HG03342 (cell line): ENCODE results near the gene GGNBP2.

Source experiments
- ATAC-seq: cut with Tn5 transposase; IDR thresholded peaks from one replicate; pipeline ENCODE4 v1.9.1; 2021; ENCODE audit warnings: mild to moderate bottlenecking, moderate library complexity; ENCODE audit not compliant: unreplicated experiment

The GGNBP2 gene

DNA sequence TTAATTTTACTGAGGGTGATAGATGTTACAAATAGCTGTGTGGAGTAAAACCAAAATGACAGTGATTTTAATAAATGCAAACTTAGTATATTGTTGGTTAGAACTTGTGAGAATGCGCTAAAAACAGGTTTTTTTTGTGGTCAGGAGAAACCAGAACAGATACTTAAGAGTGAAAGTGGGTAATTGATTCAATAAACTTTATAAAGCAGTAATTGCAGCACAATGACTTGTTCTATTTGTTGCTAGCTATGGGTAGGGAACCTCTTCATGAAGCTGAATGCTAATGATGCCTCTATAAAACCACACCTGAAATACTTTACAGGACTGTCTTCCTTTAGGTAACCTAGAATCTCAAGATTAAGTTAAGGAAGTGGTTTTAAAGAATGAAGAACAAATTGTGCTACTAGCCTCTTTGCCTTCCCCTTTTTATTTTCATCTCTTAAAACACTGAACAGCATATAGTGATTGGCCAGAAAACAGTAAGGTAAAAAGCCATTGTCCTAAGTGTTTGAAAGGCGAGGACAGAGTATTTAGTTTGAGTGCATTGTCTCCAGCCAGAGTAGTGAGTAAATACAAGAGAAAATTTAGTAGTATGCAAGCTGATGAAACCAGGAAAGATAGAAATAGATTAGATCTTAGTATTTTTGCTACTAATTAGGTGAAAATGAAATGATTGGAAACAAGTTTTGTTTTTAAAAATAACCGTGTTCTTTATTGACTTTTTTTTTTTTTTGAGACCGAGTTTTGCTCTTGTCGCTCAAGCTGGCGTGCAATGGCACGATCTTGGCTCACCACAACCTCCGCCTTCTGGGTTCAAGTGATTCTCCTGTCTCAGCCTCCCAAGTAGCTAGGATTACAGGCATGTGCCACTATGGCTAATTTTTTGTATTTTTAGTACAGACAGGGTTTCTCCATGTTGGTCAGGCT lies 6.0 kb downstream of the GGNBP2 start:
- no peak for ATAC-seq

DNA sequence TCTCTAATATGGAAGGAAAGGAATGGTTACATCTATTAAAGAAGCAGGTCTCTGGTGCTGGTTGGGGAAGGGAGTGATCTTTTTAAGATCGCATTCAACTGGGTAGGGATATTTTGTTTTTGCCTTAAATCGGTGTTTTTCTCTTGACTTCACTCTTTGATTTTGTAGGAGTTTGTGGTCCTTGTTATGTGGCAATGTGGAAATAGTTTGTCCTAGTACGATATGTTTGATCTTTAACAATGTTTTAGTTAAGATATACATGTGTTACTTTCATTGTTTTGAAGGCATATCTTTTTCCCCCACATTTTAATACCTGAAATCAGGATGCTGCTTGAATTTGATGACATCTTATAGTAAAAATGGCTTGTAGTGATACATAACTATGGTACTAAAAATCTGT lies 8.7 kb downstream of the GGNBP2 start:
- no peak for ATAC-seq

DNA sequence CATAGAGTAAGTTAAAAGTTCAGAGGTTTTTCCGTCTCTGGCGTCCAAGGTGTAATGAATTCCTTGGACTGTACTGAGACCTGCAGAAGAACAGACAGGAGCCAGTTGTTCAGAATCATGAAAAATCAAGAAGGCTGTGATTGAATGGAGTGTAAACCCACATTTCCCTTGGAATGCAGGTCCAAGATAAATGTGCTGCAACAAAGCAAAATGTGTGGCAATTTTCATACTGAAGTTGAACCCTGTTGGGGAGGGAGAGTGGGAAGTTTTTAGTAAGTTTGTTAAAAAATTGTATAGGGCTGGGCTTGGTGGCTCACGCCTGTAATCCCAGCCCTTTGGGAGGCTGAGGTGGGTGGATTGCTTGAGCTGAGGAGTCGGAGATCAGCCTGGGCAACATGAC lies 21.4 kb downstream of the GGNBP2 start:
- no peak for ATAC-seq

DNA sequence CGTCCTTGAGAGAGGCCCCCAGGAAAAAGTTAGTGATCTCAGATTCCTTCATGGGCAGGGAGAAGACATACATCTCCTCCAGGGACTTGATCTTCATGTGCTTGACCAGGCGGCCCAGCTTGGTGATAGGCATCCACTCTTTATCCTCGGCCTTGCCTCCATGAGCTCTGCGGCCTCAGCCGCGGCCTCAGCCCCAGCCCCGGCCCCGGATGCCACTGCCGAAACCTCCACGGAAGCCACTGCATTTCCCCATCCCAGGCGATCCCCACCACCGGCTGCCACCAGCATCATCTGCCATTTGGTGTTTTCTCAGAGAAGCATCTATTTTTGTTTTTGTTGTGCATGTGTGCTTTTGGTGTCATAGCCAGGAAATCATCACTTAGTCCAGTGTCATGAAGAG lies 30.3 kb downstream of the GGNBP2 start:
- no peak for ATAC-seq

DNA sequence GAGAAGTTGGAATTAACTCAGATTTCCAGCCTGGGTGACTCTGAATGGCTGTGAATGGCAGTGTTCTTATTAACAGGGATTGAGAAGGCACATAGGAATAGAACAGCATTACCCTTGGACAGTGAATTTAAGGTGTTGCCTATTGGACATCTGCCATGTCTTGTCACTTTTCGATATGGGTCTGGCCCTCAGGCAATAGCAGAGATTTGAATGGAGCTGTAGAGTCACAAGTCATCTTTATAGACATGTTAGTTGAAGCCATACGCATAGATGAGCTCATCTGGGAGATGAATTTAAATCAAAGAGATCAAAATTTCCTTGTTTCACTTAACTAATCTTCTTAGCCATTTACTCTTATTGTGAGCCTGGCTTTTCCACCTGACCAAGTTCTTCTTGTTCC lies 32.1 kb downstream of the GGNBP2 start:
- no peak for ATAC-seq

DNA sequence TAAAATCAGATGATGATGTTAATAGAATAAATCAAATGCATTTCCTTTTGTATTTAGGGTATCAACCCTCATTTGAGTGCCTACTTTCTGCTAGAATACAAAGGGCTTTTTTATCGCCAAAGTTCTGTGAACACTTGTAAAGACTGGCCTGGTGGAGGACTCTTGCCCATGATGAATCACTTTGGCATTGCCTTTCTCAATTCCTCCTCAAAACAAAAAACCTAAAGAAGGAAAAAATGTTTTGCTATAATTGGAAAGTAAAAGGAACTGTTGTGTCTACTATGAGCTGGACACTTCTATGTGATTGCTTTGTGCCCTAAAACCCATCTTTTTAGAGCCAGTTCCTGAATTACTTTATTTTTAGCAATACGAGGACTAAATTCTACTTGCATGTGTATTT lies 34.0 kb downstream of the GGNBP2 start:
- no peak for ATAC-seq

DNA sequence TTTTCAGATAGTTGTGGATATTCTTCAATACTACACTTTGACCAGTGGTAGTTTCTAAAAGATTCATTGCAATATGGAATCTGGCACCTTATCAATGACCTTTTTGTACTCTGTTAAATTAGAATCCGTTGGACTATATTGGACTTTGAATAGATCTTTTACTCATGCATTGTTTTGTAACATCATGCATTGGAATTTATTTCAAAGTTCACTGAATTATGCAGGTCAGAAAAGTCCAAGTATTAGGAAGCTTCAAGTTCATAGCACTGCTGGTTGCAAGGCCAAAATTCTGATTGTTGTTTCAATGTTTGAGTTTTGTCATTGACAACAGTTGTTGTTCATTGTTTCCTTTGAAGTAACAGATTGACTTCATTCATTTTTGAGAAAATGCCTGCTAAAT lies 39.1 kb downstream of the GGNBP2 start:
- no peak for ATAC-seq

DNA sequence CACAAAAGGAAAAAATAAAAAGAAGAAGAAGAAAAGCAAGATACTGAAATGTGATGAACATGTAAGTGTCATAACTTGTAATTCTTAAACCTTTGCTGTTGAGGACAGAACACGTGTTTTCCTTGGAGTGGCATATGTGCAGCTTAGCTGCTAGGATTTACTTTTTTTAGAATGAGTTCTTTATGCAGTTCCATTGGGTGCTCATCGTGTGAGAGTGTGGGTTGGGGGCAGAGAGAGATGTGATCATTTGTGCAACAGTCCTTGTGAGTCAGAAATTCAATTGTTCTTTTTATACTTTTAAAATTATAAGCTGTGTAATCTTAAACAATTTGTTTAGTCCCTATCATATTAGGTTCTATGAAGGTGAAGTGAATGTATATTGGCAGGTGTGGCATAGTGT lies 41.4 kb downstream of the GGNBP2 start:
- no peak for ATAC-seq

DNA sequence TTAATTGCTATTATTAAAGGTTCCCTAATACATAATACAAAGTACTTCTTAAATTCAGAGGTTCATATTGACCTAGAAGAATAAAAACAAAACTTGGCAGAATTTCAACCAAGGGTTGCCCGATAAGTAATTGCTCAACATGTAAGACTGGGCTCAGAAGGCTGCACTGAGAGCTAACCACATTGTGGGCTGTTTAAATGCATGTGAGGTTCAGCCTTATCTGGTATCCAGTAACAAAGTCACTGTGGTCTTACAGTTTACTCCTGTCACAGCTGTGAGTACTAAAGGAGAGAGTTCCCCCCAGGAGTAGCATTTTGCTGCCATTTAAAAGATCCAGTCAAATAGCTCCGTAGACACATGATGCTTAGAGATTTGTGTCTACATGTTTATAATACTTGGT lies 45.4 kb downstream of the GGNBP2 start:
- ATAC-seq, result no peak

DNA sequence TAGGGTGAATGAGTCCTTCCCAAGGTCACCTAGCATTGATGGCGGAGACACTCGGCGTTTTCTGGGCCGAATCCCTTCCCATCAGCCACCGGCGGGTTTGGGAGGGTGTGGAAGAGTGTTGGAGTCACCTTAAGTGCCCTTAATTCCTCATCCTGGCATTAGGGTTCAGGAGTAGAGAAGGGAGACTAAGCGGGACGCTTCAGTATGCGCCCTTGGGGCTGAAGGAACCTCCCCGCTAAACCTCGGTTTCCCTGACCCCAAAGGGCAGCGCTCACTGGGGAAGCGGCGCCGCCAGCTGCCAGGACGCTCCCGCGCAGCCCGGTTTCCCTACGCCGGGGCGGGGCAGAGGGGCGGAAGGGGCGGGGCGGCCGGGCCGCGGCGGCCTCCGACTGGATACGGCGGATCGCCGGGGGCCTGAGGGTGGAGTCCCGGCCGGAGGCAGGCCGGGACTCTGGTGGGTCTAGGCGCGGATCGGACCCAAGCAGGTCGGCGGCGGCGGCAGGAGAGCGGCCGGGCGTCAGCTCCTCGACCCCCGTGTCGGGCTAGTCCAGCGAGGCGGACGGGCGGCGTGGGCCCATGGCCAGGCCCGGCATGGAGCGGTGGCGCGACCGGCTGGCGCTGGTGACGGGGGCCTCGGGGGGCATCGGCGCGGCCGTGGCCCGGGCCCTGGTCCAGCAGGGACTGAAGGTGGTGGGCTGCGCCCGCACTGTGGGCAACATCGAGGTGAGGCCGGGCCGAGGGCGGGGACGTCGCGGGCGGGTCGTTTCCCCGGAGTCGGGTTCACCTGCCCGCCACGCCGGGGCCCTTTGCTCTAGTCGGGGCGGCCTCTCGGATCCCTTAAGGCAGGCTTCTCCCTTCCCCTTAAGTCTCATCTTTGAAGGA lies 47.0 kb downstream of the GGNBP2 start, which contains the start of gene DHRS11:
DHRS11 (plus strand) TSS at position 446 of the 882 bp plus-strand sequence; CDS start at position 577, 131 bp downstream.
- peak; percentile 74 for ATAC-seq

DNA sequence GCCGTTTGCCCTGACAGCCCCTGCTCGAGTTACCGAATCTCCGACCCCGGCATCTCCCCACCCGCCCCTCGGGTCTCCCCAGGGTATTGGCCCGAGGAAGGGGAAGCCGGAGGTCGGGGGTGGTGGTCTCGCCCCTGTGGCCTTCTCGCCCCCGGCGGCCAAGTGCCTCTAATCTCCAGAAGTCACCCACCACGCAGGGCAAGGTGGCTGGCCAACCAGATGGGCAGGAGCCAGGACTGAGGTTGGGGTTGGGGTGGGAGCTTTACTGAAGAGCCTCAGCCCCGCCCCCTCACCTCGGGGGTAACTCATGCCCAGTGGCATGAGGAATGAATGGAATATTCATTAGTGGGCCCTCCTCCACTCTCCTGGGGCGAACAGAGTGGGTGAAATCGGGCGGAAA lies 47.6 kb downstream of the GGNBP2 start:
- ATAC-seq, result no peak

DNA sequence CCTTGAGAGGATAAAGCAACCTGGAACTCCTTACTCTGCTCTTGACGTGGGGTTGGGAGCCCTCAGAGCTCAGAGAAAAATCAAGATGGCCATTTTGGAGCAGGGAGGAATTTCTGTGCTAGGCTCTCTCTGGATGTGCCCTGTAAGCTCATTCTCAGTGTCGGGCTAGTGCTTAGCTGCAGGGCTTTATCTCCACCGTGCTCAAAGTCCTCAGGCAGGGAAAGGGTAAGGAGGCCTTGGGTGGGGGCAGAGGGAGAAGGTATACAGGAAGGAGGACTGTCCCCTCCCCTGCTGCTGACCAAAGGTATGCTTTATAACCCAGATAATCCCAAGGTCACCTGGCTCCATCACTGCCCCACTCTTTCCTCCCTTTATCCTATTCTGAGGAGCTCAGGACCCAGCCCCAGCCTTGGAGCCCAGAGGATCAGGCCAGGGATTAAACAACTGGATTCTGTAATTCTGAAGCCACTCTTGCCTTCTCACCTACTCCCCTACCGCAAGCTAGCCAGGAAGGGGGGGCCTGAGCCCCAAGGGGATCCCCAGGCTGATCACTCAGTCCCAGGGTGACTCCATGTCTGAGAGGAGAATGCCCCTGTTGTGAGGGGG lies 48.1 kb downstream of the GGNBP2 start:
- no peak for ATAC-seq

DNA sequence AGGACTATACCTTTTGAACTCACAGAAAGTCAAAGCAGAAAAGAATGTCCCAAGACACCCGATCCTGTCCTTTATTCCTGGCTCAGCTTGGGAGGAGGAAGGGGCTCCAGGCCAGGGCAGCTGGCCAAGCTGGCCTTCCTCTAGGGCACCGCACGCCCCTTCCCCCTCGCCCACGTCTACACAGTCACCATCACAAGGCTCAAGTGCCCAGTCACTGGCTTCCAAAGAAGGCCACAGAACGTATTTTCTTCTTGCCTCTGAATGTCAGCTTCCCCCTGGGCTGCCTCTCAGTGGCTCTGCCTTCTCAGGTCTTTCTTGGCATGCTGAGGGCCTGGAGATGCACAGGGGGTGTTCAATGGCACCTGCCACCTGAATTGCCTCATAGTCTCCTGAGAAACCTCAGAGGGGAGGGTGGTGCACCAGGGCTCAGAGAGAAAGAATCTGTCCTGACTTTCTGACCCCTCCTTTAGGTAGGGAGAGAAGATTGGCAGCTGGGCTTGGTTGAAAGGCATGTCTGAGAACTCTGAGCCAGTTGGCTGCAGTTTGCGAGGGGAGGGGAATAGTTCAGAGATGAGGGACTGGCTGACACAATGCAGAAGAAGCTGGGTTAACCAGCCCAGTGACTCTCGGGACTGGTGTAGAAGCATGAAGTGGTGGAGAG lies 49.1 kb downstream of the GGNBP2 start:
- no peak for ATAC-seq

DNA sequence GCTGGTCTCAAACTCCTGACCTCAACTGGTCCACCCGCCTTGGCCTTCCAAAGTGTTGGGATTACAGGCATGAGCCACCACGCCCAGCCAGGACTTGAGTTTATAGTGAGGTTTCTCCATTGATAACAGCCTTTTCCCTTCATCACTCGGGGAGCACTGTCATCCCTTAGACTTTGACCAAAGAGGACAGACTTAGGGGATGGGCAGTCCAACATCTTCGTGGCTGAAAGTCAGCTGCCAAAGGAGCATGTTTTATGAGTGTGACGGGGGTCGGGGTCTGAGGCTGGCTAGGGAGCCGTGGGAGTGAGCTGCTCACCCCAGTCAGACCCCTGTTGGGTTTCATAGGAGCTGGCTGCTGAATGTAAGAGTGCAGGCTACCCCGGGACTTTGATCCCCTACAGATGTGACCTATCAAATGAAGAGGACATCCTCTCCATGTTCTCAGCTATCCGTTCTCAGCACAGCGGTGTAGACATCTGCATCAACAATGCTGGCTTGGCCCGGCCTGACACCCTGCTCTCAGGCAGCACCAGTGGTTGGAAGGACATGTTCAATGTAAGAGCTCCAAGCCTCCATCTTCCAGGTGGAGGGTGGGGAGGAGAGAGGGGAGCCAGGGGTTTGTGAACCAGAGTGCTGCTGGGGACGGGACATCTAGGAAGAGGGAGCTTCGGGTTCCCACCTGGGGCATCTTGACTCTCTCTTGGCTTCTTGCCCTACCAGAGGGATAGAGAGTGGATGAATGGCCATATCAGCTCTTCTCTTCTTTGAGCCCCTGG lies 50.1 kb downstream of the GGNBP2 start:
- no peak for ATAC-seq

DNA sequence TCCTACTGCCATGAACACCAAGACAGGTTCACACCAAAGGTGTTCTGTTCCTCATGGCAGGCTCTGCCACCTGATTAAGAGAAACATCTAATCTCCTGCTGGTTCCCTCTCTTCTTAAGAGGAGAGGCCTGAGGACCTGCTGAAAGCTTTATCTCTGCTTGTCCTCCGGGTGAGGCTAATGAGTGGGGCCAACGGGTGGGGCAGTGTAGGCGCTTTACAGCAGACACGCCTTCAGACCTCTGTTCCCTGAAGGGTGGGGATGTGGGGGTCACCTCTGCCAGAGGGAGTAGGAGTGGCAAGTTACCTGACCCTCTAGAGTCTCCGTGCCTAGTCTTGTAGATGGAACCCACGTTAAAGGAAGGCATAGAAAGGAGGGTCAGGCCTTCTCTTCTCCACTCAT lies 52.5 kb downstream of the GGNBP2 start:
- no peak for ATAC-seq

DNA sequence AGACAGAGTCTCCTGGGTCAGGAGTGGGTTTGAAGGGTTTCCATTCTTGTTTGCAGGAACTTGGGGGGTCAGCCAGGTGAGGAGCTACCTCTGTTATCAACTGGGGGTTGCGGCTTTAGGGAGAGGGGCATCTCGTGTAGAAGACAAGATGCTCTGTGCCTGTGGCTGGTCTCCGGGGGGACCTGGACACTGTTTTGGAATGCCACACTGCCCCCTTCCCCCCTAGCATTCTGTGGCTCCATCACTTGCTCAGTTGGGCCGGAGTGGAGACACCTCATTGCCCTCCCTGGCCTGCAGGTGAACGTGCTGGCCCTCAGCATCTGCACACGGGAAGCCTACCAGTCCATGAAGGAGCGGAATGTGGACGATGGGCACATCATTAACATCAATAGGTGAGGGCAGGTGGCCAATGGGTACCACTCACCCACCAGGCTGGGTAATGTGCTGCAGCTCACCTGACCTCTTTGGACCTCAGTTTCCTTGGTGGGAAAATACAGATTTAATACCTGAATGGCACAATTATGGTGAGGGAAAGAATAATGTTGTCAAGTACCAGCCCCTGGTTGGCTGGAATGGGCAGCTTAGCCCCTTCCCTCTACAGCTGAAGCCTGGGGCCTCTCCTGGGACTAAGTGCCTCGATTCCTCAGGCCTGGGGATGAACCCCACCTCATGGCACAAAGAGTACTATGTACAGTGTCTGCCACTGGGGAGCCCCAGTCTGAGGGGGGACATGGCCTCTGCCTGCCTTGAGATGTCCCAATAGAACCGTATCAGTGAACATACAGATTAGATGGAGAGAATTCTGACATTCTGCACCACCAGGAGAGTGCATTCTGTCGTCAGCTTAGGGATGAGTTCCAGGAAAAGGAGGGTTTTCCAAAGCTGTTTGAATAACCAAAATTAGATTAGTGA lies 53.4 kb downstream of the GGNBP2 start:
- ATAC-seq, result no peak

DNA sequence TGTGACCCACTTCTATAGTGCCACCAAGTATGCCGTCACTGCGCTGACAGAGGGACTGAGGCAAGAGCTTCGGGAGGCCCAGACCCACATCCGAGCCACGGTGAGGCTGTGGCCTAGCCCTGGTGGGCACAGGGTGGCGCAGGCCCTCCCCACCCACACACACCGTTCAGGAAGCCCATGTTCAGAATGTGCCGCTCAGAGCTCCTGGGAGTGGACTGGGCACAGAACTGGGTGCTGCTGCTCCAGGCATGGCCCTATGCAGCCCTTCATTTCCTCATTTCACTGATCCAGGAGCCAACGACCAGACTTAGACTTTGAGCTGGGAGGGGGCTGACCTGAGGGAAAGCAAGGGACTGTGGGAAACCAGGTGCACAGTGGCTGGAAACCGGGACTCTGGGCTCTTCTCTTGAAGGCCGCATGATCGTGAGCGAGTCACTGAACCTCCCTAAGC lies 54.3 kb downstream of the GGNBP2 start:
- ATAC-seq, result no peak

DNA sequence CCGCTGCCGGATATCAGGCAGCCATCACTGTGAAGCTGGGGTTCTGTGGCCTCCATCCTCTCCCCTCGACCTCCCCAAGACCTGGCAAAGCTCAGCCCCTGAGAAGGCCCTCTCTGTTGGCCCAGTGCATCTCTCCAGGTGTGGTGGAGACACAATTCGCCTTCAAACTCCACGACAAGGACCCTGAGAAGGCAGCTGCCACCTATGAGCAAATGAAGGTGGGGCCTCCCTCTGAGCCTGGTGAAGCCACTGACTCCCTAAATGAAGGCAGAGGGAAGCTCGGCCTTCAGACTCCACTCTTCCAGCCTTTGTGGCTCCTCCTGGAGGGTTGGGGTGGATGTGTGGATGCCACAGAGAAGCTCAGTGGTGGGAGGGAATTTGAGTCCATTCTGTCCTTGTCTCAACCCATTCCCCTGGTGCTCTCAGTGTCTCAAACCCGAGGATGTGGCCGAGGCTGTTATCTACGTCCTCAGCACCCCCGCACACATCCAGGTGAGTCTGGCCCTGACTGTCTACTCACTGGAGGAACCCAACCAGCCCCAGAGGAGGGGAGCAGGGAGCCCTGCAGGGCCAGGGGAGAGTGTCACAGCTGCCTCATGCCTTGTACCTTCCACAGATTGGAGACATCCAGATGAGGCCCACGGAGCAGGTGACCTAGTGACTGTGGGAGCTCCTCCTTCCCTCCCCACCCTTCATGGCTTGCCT lies 55.0 kb downstream of the GGNBP2 start:
- no peak for ATAC-seq
